Osteoblast (primary cell): ENCODE measurements around the gene REEP3. TPM values are rescaled to one million over a fixed set of nuclear protein-coding genes. Genes with fewer than 3 reads are reported as not detected.

ENCODE experiments used
- DNase-seq: peaks from one replicate; pipeline ENCODE4 v3.0.0; 2011; ENCODE audit warnings: low spot score, mixed read lengths; ENCODE audit not compliant: insufficient read length; ENCODE audit errors: missing footprints
- H2AFZ ChIP-seq: 2 replicates; pipeline ENCODE4 v1.6.0; 2011; ENCODE audit warnings: mild to moderate bottlenecking, low read length
- H3K27ac ChIP-seq: 2 replicates; pipeline ENCODE4 v1.5.1; 2011; ENCODE audit warnings: mild to moderate bottlenecking, low read depth, low read length, moderate library complexity
- H3K27me3 ChIP-seq: 2 replicates; pipeline ENCODE4 v1.6.0; 2012; ENCODE audit warnings: mild to moderate bottlenecking, control low read depth, inconsistent platforms, low read length, moderate library complexity; ENCODE audit not compliant: insufficient read depth
- H3K36me3 ChIP-seq: 2 replicates; pipeline ENCODE4 v1.5.1; 2011; ENCODE audit warnings: mild to moderate bottlenecking, low read length, control low read depth, moderate library complexity; ENCODE audit not compliant: insufficient read depth
- H3K4me1 ChIP-seq: 2 replicates; pipeline ENCODE4 v1.5.1; 2011; ENCODE audit warnings: mild to moderate bottlenecking, low read length, control low read depth, moderate library complexity; ENCODE audit not compliant: insufficient read depth
- H3K4me2 ChIP-seq: 2 replicates; pipeline ENCODE4 v1.6.0; 2011; ENCODE audit warnings: mild to moderate bottlenecking, low read length; ENCODE audit not compliant: insufficient read depth
- H3K4me3 ChIP-seq: fragments of 200-600 bp; sonication (generic); 3 replicates; pipeline ENCODE4 v1.5.1; 2012; ENCODE audit warnings: mild to moderate bottlenecking, low read length, inconsistent platforms; ENCODE audit not compliant: insufficient read depth
- H3K79me2 ChIP-seq: 2 replicates; pipeline ENCODE4 v1.6.0; 2012; ENCODE audit warnings: mild to moderate bottlenecking, low read length, control low read depth, inconsistent platforms; ENCODE audit not compliant: insufficient read depth
- H3K9me3 ChIP-seq: 2 replicates; pipeline ENCODE4 v1.5.1; 2011; ENCODE audit warnings: low read depth, low read length, control low read depth
- H4K20me1 ChIP-seq: 2 replicates; pipeline ENCODE4 v1.6.0; 2012; ENCODE audit warnings: mild to moderate bottlenecking, low read length, control low read depth; ENCODE audit not compliant: insufficient read depth
- total RNA-seq: library from RNA; depleted of rRNA; stranded (reverse); fragments of >200 nt; gene quantifications from 2 replicates; pipeline ENCODE4 v1.2.3, GENCODE V29; 2012
- TF ChIP-seq, protein P1 (sequence below): IDR thresholded peaks from 2 replicates; pipeline ENCODE4 v1.5.1; 2011; ENCODE audit warnings: mild to moderate bottlenecking, low read depth, low read length, moderate library complexity; ENCODE audit errors: extremely low read depth

REEP3 gene
- total RNA-seq, 1 donor = 71.3 TPM

DNA sequence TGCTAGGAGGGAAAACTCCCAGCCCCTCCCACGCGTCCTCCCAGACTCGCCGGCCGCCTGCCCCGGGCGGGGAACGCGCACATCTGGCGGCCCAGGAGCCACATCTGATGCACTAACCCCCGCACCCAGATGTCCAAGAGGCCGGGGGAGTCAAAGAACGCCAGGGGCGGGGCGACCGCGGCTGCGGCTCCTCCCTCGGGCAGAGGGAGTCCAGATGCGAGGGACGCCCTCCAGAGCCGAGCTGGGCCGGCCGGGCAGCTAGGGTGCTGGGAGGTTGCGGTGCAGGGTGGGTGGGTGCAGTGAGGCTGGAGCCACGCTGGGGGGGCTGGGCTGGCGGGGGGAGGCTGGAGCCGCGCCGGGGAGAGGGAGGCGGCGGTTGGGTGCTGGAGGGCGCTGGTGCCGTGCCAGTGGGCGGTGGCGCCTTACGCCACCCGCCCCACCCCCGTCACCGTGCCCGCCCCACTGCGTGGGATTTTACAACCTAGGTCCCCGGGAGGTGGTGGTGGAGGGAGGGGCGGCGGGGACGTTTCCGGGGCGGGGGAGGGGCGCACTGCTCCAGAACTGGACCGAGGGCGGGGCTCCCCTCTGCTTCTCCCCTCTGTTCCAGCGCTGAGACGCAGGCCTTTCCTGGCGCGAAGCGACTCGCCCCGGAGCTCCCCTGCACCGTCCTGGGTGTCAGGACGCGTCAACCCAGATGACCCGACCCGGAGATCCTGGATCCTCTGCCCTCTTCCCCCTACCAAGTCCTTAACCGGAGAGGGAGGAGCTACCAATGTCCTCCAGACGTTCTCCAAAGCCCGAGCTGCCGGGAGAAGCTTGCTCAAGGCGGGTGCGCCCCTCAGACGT, 109.1 kb downstream of the REEP3 start:
- Histone ChIP-seq H3K27ac (peak overlapping the region; percentile 97), H3K36me3 (no peaks in the 10 kb centered on the region), H3K9me3 (no peaks in the 10 kb centered on the region), H3K27me3 (no peaks in the 10 kb centered on the region), H4K20me1 (no peaks in the 10 kb centered on the region), H3K79me2 (no peaks in the 10 kb centered on the region), H3K4me1 (peaks cover 33% of the 10 kb centered on the region), H2AFZ (peak overlapping the region; percentile 87), H3K4me2 (peak overlapping the region; percentile 85), H3K4me3 (peak overlapping the region; percentile 80)
- peak; percentile 96 for DNase-seq
- TF ChIP-seq, protein P1, sequence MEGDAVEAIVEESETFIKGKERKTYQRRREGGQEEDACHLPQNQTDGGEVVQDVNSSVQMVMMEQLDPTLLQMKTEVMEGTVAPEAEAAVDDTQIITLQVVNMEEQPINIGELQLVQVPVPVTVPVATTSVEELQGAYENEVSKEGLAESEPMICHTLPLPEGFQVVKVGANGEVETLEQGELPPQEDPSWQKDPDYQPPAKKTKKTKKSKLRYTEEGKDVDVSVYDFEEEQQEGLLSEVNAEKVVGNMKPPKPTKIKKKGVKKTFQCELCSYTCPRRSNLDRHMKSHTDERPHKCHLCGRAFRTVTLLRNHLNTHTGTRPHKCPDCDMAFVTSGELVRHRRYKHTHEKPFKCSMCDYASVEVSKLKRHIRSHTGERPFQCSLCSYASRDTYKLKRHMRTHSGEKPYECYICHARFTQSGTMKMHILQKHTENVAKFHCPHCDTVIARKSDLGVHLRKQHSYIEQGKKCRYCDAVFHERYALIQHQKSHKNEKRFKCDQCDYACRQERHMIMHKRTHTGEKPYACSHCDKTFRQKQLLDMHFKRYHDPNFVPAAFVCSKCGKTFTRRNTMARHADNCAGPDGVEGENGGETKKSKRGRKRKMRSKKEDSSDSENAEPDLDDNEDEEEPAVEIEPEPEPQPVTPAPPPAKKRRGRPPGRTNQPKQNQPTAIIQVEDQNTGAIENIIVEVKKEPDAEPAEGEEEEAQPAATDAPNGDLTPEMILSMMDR = no peak

DNA sequence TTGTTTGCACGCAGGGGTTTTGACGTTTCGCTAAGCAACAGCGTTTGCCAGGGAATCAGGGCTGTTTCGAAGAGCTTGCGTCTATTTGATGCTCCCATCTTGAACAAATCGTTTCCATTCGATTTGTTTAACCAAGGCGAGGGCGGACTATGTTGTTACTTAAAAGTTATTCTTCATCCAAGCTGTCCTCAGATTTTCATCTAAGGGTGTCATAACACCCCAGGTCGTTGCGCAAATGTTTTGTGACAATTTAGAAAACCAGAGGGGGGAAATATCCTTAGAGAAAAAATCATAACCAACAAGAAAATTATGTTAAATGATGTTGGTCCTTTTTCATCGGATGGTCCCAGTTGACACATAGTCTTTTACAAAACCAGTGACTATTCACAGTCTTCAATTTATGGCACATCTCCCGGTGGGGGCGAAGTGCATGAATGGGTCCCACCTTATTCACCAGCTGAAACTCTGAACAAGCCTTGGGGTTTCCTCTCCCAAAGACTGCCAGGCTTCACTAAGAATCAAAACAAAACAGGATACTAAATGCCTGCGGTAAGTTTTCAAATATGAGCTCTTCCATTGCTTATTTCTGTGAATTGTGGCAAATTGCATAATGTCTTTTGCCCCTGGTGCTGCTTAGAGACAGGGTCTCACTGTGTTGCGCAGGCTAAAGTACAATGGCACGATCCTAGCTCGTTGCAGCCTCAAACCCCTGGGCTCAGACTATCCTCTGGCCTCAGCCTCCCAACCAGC, 109.9 kb downstream of the REEP3 start:
- Histone ChIP-seq H3K9me3 (no peaks in the 10 kb centered on the region), H3K27ac (peak overlapping the region; percentile 96), H3K36me3 (no peaks in the 10 kb centered on the region), H2AFZ (peak overlapping the region; percentile 79), H4K20me1 (no peaks in the 10 kb centered on the region), H3K79me2 (no peaks in the 10 kb centered on the region), H3K4me1 (peaks cover 33% of the 10 kb centered on the region), H3K4me3 (peak overlapping the region; percentile 80), H3K4me2 (peak overlapping the region; percentile 85), H3K27me3 (no peaks in the 10 kb centered on the region)
- DNase-seq = no peak
- TF ChIP-seq, protein P1 = no peak

DNA sequence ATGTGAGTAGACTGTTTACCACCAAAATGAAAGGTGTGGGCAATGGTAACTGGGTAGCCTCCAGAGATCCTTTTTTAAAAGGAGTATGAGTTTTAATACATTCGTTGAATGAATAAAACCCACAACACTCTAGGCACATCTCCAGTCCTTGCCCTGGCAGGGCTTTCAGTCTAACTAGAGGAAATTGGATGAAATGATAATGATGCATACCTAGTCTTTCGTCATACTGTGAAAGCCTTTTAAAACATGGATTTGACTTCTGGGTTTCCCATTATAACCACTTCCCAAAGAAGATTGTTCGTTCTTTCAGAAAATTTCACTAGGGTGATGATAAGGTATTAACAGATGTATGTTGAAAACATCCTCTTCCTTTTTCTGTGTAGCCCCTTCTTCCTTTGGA, 110.8 kb downstream of the REEP3 start:
- peak overlapping the region; percentile 85 for H3K4me2 ChIP-seq
- H3K79me2 ChIP-seq = no peaks in the 10 kb centered on the region
- no peaks in the 10 kb centered on the region for H3K27me3 ChIP-seq
- H3K4me1 ChIP-seq = peaks cover 33% of the 10 kb centered on the region
- H4K20me1 ChIP-seq = no peaks in the 10 kb centered on the region
- H2AFZ ChIP-seq = no peak overlapping the region
- H3K4me3 ChIP-seq = no peak overlapping the region
- no peaks in the 10 kb centered on the region for H3K36me3 ChIP-seq
- no peak for DNase-seq
- TF ChIP-seq, protein P1 = no peak
- H3K27ac ChIP-seq = peak overlapping the region; percentile 96
- no peaks in the 10 kb centered on the region for H3K9me3 ChIP-seq
